Right renal cortex interstitium (tissue), 3 donors: Measurements from ENCODE around the gene ADK. TPM values are rescaled to one million over a fixed set of nuclear protein-coding genes. Genes with fewer than 3 reads are reported as not detected.
"Not testable (repeated sequence)": the region's sequence is repeated elsewhere in the genome, so short reads cannot be mapped to it uniquely, and the experiment has no call there.

ENCODE experiments used
- DNase-seq, 3 donors: peaks; one replicate each; pipeline ENCODE4 v3.0.0-alpha.2; 2013; ENCODE audit warnings: low read depth in 3 of 3, low spot score in 2 of 3
- polyA plus RNA-seq, 3 donors: library from polyadenylated mRNA; unstranded; fragments of 120-200 nt; gene quantifications; one replicate each; pipeline ENCODE4 v1.2.1, GENCODE V29; 2013; ENCODE audit not compliant: insufficient read length in 3 of 3

ADK gene
- 10 to 100 TPM; 31.3 to 34.8 (median 32.9) TPM for polyA plus RNA-seq

DNA sequence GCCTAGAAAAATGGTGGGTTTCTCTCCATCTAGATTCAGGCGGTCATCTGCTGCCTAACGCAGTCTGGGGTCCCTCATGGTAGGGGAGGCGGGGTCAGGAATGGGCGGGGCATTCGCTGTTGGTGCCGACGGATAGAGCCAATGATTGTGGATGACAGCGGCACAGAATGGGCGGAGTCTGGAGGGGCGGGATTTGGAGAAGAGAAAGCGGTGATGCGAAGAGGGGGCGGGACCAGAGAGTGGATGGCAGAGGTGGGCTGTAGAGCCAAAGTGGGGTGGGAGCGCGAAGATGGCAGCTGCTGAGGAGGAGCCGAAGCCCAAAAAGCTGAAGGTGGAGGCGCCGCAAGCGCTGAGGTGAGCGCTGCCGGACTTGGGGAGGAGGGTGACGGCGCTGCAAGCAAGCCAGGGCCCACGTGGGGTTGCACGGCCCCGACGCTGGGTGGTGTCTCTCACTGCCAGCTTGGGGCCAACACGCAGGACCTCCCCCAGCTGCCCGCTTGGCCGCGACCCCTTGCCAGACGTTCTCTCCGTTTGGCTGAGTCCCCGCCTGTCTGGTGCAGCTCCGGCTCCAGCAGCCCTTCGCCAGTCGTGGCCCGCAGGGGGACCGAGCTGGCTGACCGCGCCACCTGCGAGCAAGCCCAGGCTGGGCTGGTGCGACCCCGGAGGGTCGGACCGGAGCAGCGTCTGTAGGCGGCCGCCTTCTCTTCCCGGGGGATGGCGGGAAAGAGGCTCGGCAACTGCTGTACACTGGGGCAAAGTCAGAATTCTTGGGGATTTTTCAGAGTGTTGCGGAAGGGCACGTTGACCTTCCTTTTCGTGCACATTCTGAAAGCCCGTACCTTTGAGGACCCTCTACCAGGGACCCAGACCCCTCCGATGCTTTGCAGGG is at the start of gene ADK:
Gene ADK, plus strand, starts transcription at position 232 of the 889 bp plus-strand sequence. Its CDS starts 58 bp downstream, at position 290.
- DNase-seq: peak in 2 of 3 donors; percentile 99 to 100

DNA sequence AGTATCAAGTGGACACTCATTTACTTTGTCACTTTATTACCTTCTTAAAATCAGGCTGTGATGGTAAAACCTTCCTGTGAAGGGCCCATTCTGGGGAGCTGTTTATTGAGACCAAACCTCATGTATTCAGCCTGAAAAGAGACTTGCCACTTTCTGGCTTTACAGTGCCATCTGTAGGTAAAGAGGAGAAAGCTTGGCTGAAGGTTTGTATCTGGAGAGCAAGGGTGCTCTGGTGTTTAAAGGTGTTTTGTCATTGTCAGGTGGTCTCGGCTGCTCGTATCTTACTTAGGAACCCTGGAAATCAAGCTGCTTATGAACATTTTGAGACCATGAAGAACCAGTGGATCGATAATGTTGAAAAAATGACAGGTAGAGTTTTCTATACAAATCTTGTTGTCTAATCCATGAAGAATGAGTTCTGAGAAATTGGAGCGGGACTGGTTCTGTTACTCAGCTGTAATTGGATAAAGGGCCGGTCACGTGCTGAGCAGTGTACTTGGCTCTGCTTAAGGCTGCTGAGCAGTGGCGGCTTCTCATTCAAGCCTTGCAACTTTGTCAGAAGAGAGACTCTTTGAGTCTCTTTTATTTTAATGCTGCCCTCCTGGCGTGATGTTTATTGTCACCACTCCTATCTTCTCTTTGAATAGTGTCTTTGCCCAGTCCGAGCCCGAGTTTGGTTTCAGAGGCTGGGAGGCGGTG is 47.3 kb upstream of the ADK start:
- no peak for DNase-seq

DNA sequence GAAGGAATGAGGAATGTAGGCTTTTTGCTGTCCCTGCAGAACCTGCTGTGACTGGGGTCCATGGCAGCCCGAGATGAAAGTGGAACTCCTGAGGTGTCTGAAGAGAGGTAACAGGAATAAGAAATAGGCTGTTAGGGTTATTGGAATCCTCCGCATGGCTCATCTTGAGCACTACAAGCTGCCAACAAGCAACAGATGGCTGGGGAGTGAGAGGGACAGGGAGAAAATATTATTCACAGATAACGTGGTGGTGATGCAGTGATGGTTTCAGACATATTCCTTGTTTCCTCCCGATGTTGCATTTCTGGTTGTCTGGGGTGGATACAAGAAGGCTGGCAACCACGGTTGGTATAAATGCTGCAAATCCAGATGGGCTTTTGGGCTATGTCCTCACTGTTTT is 46.5 kb upstream of the ADK start:
- no peak for DNase-seq

DNA sequence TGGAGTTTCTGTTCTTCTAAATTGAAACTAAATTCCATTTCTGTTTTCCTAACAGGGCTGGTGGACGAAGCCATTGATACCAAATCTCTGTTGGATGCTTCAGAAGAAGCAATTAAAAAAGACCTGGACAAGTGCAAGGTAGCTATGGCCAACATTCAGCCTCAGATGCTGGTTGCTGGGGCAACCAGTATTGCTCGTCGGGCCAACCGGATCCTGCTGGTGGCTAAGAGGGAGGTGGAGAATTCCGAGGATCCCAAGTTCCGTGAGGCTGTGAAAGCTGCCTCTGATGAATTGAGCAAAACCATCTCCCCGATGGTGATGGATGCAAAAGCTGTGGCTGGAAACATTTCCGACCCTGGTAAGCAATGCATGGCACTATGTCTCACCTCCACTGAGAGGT is 46.0 kb upstream of the ADK start:
- no peak for DNase-seq

DNA sequence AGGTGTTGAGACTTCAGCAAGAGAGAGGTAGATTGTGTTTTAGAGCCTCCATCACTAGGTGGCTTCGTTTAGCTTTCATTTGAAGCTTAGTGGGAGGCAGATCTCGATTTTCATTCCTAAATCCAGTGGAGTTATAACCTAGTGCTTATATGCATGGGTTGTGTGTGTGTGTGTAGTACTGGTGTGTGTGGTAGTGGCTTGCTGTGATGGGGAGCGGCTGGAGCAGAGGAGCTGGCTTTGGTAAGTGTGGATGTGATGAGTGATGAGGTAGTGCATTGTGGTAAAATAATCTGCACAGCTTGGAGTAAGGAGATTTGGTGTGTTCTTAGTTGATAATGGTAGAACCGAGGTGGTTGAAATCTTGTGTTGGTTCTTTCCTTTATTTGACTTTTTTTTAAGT is 43.6 kb upstream of the ADK start:
- no peak for DNase-seq

DNA sequence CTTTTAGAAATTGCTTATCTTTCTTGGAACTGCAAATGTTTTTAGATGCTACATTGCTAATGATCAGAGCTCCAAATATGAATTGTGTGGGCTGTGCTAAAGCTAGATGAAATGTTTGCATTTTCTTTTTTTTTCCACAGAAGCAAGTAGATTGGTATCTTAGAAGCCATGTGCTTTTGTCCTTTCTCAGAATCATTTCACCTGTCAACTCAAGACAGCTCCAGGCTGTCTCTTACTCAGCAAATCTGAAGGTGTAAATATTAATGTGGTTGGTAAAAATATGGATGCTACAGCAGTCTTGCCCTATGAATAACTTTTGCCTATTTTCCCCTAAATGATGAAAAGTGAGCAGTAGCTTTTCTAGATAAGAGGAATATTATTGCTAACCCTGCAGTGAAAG is 41.6 kb upstream of the ADK start:
- no peak for DNase-seq

DNA sequence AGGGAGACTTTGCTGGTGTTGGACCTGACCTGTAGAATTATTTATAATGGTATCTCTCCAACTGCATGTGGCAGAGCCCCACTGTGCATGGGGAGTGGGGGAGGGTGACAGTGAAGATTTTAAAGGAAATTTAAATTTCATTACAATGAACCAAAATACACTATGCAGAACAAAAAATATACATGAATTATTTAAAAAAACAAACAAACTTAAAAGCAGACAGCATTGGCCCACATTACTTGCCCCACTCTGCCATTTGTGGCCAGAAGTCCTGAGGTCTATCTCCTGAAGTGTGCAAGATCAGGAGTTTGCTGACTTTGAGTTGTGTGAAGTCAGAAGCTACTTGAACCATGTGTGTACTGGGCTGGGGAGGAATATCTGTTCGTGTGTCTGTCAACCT is 40.9 kb upstream of the ADK start:
- DNase-seq: no peak

DNA sequence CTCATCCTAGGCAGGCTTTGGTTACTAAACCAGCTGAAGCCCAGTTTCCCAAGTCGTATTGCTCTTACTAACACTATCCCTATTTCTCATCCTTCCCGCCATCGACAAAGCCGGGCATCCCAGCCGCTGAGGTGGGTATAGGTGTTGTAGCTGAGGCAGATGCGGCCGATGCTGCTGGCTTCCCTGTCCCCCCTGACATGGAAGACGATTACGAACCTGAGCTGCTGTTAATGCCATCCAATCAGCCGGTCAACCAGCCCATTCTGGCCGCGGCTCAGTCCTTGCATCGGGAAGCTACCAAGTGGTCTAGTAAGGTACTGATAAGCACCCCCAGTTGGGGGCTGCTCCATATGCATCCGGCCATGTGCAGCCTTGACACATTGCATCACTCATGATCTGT is 39.2 kb upstream of the ADK start:
- no peak for DNase-seq

DNA sequence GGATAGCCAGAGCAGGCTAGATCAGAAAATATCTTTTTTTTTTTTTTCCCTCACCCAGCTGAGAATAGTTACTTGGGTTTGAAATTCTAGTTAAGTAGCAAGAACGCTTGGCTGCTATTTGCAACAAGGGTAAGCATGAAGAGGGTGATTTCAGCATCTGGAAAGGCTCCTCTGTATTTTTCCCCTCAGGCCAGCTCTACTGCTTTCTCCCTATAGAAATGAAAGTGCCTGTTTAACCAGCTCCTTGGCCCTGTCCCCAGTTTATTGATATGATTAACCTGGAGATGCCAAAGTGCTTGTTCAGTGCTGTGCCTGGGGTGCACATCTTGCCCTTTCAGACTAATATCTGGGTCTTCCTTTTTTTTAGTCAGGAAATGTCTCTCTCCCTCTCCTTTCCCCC is 37.5 kb upstream of the ADK start:
- no peak for DNase-seq

DNA sequence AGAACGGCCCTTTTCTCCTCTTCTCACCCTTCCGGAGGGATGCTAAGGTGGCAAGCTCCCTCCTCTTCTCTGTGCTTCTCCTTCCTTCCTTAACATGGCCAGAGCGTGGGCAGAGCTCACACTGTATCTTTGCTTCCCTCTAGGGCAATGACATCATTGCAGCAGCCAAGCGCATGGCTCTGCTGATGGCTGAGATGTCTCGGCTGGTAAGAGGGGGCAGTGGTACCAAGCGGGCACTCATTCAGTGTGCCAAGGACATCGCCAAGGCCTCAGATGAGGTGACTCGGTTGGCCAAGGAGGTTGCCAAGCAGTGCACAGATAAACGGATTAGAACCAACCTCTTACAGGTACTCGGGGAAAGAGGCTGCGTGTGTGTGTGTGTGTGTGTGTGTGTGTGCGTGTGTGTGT is 37.0 kb upstream of the ADK start:
- DNase-seq: no peak

DNA sequence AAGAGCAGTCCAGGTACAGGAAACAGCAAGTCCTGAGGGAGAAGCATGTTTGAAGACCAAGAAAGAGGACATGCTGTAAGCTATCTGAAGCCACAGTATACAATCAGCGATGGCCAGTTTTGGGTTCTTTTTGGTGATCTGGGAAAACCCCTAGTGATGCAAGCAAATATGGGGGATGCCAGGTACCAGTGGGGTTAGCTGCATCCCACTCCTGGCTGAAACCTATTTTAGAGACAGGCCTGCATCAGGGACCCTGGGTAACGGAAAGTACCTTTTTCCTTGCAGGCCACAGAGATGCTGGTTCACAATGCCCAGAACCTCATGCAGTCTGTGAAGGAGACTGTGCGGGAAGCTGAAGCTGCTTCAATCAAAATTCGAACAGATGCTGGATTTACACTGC is 33.3 kb upstream of the ADK start:
- no peak for DNase-seq

DNA sequence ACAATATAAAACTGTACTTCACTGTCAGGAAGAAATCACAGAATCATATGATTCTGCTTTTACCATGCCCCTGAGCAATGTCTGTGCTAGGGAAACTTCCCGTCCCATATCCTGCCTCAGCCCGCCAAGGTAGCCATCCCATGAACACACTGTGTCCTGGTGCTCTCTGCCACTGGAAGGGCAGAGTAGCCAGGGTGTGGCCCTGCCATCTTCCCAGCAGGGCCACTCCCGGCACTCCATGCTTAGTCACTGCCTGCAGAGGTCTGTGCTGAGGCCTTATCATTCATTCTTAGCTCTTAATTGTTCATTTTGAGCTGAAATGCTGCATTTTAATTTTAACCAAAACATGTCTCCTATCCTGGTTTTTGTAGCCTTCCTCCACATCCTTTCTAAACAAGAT is 32.2 kb upstream of the ADK start:
- DNase-seq: no peak

DNA sequence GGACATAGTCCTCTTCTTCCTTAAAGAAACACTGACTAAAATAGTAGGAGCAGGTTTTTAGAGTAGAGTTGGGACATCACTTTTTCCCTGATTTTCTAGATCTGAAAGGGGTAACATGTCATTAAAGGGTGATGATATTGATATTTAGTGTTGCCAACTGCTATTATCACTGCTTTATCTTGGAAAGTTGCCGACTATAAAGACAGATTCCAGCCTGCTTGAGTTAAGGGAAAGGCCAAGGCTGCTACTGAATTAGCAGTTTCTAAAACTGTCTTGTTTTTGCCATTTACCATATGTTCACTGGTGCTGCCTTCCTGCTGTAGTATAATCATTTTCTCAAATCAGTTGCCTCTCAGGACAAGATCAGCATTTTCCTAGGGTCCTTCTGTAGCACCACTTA is 30.1 kb upstream of the ADK start:
- DNase-seq: no peak

DNA sequence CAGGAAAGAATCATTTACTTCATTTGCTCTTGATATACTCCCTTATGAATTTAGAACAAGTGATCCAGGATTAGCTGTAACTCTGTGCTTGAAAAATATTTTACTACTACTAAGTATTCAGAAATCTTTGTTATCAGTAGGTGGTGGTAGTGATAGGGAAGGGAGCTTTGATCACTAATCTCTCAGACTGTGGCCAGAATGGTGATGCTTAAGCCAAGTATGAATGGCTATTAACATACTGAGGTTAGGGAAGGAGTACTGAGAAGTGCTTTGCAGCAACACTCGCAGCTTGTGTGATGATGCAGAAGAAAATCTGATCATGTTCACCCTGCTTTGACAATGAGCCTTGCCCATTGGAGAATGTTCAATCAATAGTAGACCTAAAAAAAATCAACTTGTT is 29.7 kb upstream of the ADK start:
- no peak for DNase-seq

DNA sequence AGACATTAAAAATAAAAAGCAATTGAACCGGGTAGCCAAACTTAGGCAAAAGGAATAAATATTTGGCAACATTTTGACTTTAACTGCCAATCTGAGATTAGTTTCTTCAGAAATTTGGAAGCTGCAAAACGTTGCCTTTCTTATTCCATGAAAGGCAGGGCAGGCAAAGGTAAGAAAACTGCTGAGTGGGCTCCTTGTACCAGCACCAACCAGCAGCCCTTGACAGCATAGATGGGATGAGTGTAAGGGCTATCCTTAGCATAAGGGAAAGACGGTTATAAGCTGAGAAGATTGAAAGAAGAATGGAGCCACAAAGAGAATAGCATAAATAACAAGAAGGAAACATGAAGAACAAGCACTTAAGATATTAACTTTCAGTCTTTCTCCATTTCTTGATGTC is 29.0 kb upstream of the ADK start:
- DNase-seq: no peak

DNA sequence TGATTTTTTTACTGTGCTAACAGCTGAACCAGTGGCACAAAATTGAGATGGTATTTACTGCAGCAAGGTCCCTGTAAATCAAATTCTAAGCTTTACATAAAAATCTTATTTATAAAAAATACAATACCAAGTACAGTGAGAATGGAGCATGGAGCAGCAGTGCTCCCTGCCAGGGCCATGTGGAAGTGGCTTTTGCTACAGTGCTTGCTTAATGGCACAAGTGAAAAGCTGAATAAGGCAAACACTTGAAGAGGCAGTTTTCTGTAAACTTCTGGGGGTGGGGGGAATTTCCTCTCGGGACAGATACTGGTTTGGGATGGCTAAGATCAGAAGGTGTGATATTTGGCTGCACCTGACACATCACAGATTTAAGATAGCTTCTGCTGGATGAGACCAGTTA is 27.9 kb upstream of the ADK start:
- DNase-seq: no peak

DNA sequence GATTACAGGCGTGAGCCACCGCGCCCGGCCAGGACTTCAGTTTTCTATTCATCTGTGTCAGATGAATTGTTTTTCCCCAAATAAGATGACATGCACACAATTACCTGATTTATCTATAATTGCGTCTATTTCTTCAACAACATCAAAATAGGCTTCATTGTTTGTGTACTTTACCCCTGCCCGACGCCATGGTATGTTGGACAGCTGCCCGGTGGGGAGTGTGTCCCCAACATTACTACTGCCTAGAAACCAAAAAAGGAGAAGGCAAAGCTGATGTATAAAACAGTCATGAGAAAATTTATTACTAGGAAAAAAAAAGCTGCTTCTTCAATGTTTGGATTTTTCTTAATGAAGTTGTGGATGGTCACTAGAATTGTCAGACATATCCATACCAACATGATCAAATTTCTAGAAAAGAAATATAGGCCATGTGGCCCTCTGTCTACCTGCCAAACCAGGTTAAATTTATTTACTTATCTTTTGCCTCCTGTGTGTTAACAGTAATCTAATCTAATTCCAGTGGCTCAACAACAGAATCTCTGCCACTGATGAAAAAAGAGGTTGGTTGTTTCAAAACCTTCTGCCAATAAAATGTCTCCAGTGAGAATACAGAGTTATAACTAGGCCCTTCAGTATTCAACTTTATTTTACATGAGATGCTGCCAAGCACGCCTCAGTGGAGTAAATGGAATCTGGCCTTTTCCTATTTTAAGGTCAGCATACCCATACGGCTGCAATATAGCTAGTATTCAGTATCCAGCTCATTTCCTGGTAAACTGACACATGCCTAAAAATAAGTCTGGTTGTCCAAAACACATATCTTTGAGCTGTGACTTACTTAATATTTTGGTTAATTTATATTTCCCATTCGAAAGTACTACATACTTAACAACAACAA is 16.8 kb upstream of the ADK start:
- DNase-seq: no peak

DNA sequence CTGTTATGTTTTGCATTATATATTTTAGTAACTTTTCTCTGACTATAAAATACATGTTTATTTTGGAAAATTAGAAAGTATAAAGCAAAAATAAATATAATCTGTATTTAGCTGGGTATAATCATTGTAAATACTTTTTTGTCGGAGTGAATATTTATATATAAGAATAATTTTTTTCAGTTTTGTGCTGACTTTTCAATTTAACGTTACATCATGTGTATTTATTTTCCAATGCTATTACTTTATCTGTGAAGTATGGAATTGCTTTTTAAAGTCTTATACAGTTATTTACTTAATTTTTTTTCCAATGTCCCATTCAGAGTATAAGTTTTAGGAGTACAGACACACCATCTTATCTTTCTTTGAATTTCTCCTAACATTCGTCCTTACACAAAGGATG is 15.6 kb upstream of the ADK start:
- DNase-seq: no peak

DNA sequence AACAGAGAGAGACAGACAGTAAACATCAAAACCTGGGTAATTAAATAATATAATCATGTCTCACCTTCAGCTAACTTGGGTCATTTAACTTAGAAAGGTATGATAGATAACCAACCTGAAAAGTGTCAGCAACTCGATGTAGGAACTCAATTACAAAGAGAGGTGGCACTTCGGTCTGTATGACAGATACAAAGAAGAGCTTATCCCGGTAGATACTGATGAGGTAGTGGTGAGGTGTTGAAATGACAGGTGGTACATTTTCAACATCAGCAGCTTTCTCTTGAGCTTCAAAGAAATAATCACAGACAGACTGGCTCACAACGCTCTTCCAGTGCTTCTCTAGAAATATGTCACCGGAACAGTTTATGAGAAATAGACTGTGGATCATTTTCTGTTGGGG is 13.0 kb upstream of the ADK start:
- no peak for DNase-seq

DNA sequence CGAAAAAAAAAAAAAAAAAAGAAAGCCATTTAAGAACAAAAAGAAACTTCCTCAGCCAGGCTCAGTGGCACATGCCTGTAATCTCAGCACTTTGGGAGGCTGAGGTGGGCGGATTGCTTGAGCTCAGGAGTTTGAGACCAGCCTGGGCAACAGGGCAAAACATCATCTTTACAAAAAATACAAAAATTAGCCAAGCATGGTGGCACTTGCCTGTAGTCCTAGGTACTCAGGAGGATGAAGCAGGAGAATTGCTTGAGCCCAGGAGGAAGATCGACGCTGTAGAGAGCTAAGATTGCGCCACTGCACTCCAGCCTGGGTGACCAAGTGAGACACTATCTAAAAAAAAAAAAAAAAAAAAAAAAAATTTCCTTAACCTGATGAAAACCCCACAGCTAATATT is 12.4 kb upstream of the ADK start:
- not testable (repeated sequence) for DNase-seq

DNA sequence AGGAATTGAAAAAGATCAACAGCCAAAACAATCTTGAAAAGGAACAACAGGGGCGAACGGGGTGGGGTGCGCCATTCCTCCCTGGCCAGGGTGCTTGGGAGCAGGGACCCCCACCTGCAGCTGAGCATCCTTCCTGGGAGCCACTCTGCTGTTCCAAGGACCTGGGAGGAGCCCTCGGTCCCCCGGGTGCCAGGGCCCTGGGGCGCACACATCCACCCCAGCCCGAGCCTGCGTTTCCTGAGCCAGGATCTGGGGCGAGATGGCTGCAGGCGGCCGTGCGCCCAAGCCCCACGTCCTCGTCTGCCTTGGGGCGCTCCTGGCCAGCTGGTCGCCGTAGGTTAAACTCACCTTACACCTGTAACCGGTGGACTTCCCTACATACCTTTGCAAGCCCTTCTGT is 11.0 kb upstream of the ADK start:
- no peak for DNase-seq
